Middle frontal gyrus (tissue), 1 donor: Measurements from ENCODE around the gene LHX4.

Experiments
- DNase-seq: peaks from one replicate; pipeline ENCODE4 v3.0.0-alpha.2; 2015; ENCODE audit warnings: low spot score; ENCODE audit errors: extremely low spot score

LHX4 gene

GRCh38 chr1:180256341-180257027 lies 26.4 kb downstream of the LHX4 start:
- DNase-seq, result no peak

DNA sequence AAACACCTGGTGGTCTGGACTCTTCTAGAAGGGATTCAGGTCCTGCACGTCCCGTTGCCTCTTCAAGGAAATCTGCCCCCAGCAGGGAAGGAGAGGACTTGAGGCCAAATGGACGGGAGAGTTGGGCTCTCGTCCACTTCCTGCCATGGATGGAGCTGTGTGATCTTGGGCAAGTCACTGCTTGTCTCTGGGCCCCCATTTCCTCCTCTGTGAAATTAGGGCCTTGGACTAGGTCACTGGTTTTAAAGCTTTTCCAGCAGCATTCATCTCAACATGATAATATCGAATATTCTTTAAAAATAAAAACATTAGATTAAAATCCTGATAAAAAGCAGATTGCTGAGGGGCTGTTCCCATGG lies 26.9 kb downstream of the LHX4 start:
- DNase-seq, result no peak

GRCh38 chr1:180257486-180257885 lies 27.4 kb downstream of the LHX4 start:
- no peak for DNase-seq

GRCh38 chr1:180258290-180258689 lies 28.2 kb downstream of the LHX4 start:
- DNase-seq, result no peak

- DNase-seq, result no peak
Measured at GRCh38 chr1:180258935-180259334, 28.9 kb downstream of the LHX4 start.

GRCh38 chr1:180259431-180260338 lies 29.6 kb downstream of the LHX4 start:
- DNase-seq, result no peak

- DNase-seq, result no peak
Measured at GRCh38 chr1:180260541-180260940, 30.5 kb downstream of the LHX4 start.

- no peak for DNase-seq
Measured at GRCh38 chr1:180261030-180261429, 31.0 kb downstream of the LHX4 start.

- no peak for DNase-seq
Measured at GRCh38 chr1:180261524-180262155, 31.6 kb downstream of the LHX4 start.

DNA sequence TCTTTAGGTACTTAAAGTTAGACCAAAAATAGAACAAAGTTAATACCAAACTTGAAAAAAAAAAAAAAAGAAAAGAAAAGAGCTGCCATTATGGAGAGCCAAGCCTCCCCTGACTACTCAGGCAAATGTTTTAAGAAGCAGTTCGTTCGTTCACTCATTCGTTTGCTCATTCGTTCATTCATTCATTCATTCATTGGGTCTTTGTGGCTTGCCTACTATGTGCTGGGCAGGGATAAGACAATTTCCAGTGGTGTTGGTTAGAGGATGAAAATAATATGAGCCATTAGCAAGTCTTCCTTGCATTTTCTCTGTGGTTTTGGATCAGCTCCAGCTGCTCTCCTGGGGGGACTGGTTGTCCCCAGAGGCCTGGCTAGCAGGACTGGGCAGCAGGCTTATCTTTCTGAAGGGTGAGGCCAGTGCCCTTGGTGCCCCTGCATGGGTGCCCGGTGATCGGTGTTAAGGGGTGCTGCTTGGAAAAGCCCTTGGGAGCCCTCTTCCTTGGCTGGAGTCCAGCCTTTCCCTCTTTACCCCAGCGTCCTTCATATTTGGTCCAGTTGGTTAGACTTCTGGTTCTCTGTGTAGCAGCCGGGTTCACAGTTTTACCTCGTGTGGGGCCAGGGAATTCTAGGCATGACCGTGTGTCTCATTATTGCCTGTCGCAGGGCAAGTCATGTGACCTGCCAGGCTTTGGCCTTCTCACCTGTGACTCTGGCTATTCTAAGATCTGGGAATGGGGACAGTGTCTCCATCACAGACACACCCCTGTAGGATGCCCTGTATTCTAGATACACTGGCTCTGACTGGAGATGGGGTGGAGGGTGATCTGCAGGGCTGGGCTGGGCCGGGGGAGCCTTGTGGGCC lies 32.8 kb downstream of the LHX4 start:
- no peak for DNase-seq

- no peak for DNase-seq
Measured at GRCh38 chr1:180264595-180264994, 34.5 kb downstream of the LHX4 start.

GRCh38 chr1:180265201-180265600 lies 35.1 kb downstream of the LHX4 start:
- DNase-seq, result no peak

DNA sequence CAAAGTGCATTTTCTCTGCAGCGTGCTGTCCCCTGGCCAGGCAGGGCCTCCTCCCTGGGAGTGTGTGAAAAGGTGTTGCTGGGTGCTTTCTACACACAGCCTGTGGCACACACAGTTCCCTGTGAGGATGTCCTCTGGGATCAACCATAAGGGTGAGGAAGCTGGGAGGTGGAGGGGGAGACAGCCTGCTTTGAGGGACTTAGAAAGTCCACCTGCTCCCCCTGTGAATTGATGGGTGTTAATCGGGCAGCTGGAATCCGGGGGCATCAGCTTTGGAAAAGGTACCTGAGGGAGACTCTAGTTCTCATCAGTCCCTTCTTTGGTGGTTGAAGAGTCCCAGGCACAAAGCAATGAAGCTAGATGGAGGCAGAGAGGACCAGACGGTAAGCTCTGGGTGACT lies 35.8 kb downstream of the LHX4 start:
- no peak for DNase-seq

DNA sequence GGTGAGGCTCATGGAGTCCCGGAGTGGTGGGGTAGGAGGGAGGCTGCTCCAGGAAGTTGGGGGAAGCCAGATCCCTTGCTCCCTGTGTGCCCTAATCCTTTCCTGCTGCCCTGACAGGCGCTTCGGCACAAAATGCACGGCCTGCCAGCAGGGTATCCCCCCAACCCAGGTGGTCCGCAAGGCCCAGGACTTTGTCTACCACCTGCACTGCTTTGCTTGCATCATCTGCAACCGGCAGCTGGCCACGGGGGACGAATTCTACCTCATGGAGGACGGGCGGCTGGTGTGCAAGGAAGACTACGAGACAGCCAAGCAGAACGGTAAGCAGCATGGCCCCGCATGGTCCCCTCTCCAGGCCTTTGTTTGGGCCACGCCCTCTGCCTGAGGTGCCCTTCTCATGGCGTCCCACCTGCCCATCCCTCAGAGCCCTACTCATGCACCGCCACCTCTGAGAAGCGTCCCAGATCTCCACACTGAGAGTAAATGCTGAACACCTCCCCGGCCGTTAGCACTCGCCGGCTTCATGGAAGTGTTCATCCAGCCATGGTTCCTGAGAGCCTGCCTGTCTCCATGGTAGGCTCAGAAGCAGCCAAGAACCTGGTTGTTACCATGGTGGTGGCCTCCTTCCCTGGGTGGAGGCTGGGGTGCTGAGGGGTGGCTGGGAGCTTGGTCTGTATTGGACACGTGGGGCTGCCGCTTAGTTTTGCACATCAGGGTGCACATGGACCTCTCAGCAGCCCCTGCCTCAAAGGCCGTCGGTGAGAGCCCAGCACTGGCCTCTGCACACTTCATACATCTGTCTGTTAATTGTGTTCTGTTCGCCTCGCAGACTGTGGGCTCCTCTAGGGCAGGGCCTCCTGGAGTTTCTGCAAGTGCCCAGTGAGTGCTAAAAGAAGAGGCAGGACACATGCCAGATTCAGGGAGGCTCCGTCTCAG lies 36.5 kb downstream of the LHX4 start:
- no peak for DNase-seq

- no peak for DNase-seq
Measured at GRCh38 chr1:180267211-180267561, 37.1 kb downstream of the LHX4 start.

- DNase-seq, result no peak
Measured at GRCh38 chr1:180267761-180268555, 37.9 kb downstream of the LHX4 start.

- DNase-seq, result no peak
Measured at GRCh38 chr1:180268556-180269075, 38.6 kb downstream of the LHX4 start.

- no peak for DNase-seq
Measured at GRCh38 chr1:180269645-180270529, 39.8 kb downstream of the LHX4 start.
